Colonic mucosa (tissue), 4 donors: ENCODE measurements around the gene LHFPL5. TPM values are rescaled to one million over a fixed set of nuclear protein-coding genes. Genes with fewer than 3 reads are reported as not detected.

Experiments used
- DNase-seq: peaks from one replicate; pipeline ENCODE4 v3.0.0-alpha.2; 2020
- H3K27ac ChIP-seq: fragments of 200-600 bp; one replicate; pipeline ENCODE4 v1.8.0; 2021
- H3K27me3 ChIP-seq: fragments of 200-600 bp; one replicate; pipeline ENCODE4 v1.8.0; 2021
- H3K36me3 ChIP-seq: fragments of 200-600 bp; one replicate; pipeline ENCODE4 v1.8.0; 2021
- H3K4me1 ChIP-seq: fragments of 200-600 bp; one replicate; pipeline ENCODE4 v1.8.0; 2021; ENCODE audit warnings: mild to moderate bottlenecking
- H3K4me3 ChIP-seq: fragments of 200-600 bp; one replicate; pipeline ENCODE4 v1.8.0; 2021
- H3K9ac ChIP-seq, 2 donors: one replicate each; pipeline ENCODE4 v1.7.0; 2013; ENCODE audit warnings: control low read depth in 2 of 2, low read depth in 2 of 2, low read length in 2 of 2
- H3K9me3 ChIP-seq: fragments of 200-600 bp; one replicate; pipeline ENCODE4 v1.8.0; 2021
- CTCF ChIP-seq: fragments of 200-600 bp; IDR thresholded peaks from one replicate; pipeline ENCODE4 v1.8.0; 2022; ENCODE audit warnings: antibody characterized with exemption, mild to moderate bottlenecking
- intact Hi-C: fragments of 100-400 bp; cut with DNase I; formaldehyde crosslinking; loops from one replicate; pipeline ENCODE4 v1.14.1; 2022
- total RNA-seq, 2 donors: library from RNA; stranded (reverse); fragmentation: NEBNext Ultra II Directional in 1 of 2; extraction: Animal tissue kit (Norgen Biotek cat#: 25700) in 1 of 2; gene quantifications; one replicate each; pipeline ENCODE4 v1.2.1, GENCODE V29; 2021
- donor health status: healthy.
- donor health status: DM: no; HTN: no; CAD: no.
- donor health status: DM: no; HTN: no; CAD: no.

LHFPL5 gene
- total RNA-seq, 2 donors from 2014 or later, result not detected

- Histone ChIP-seq H3K9me3 (no peaks in the 10 kb centered on the region), H3K4me1 (no peaks in the 10 kb centered on the region), H3K36me3 (no peaks in the 10 kb centered on the region), H3K9ac (no peak overlapping the region), H3K4me3 (no peak overlapping the region), H3K27me3 (no peaks in the 10 kb centered on the region), H3K27ac (no peak overlapping the region)
- TF ChIP-seq CTCF, result no peak
- intact Hi-C loops, result no loop called here
- DNase-seq, result no peak
These were observed 26.7 kb upstream of the LHFPL5 start for GRCh38 chr6:35778437-35778836.

- H3K27ac ChIP-seq, result no peak within 1 kb of the TSS
- H3K4me3 ChIP-seq, result no peak within 1 kb of the TSS
- no peaks in the 10 kb centered on the region for H3K9me3 ChIP-seq
- no peaks in the 10 kb centered on the region for H3K4me1 ChIP-seq
- no peaks in the 10 kb centered on the region for H3K27me3 ChIP-seq
- intact Hi-C loops, result no loop called here
- DNase-seq, result no peak
- TF ChIP-seq CTCF, result no peak
- H3K9ac ChIP-seq, result no peak within 1 kb of the TSS
- H3K36me3 ChIP-seq, result no peaks in the 10 kb centered on the region
These were observed 24.4 kb upstream of the LHFPL5 start, which contains the start of gene CLPSL1 for GRCh38 chr6:35780719-35781118. CLPSL1 (plus strand) TSS chr6:35781019; CDS start chr6:35781111, 92 bp downstream.

GRCh38 chr6:35781290-35781689, 23.9 kb upstream of the LHFPL5 start:
- Histone ChIP-seq H3K27me3 (no peaks in the 10 kb centered on the region), H3K4me3 (no peak overlapping the region), H3K27ac (no peak overlapping the region), H3K9me3 (no peaks in the 10 kb centered on the region), H3K36me3 (no peaks in the 10 kb centered on the region), H3K9ac (no peak overlapping the region), H3K4me1 (no peaks in the 10 kb centered on the region)
- no peak for TF ChIP-seq CTCF
- DNase-seq, result no peak
- intact Hi-C loops, result no loop called here

- H3K9ac ChIP-seq, result no peak overlapping the region
- no peak overlapping the region for H3K27ac ChIP-seq
- no peaks in the 10 kb centered on the region for H3K36me3 ChIP-seq
- no peak for TF ChIP-seq CTCF
- no peaks in the 10 kb centered on the region for H3K9me3 ChIP-seq
- peaks cover 8% of the 10 kb centered on the region for H3K27me3 ChIP-seq
- H3K4me1 ChIP-seq, result no peaks in the 10 kb centered on the region
- DNase-seq, result no peak
- H3K4me3 ChIP-seq, result no peak overlapping the region
- intact Hi-C loops, result no loop called here
These were observed 22.7 kb upstream of the LHFPL5 start for GRCh38 chr6:35782424-35782823.

- Histone ChIP-seq H3K27me3 (peaks cover 13% of the 10 kb centered on the region), H3K4me3 (no peak overlapping the region), H3K9me3 (no peaks in the 10 kb centered on the region), H3K36me3 (no peaks in the 10 kb centered on the region), H3K4me1 (no peaks in the 10 kb centered on the region), H3K27ac (no peak overlapping the region), H3K9ac (no peak overlapping the region)
- TF ChIP-seq CTCF, result no peak
- DNase-seq, result no peak
- intact Hi-C loops, result no loop called here
These were observed 21.0 kb upstream of the LHFPL5 start for GRCh38 chr6:35784200-35784599.

- H3K4me3 ChIP-seq, result no peak overlapping the region
- H3K9ac ChIP-seq, result no peak overlapping the region
- no peaks in the 10 kb centered on the region for H3K4me1 ChIP-seq
- no peaks in the 10 kb centered on the region for H3K36me3 ChIP-seq
- peaks cover 13% of the 10 kb centered on the region for H3K27me3 ChIP-seq
- no peaks in the 10 kb centered on the region for H3K9me3 ChIP-seq
- intact Hi-C loops, result no loop called here
- no peak overlapping the region for H3K27ac ChIP-seq
- TF ChIP-seq CTCF, result no peak
- DNase-seq, result no peak
These were observed 18.9 kb upstream of the LHFPL5 start for GRCh38 chr6:35786272-35786671.
